Motor neuron (in vitro differentiated cells): ENCODE measurements around the gene UBA7. TPM values are rescaled to one million over a fixed set of nuclear protein-coding genes. Genes with fewer than 3 reads are reported as not detected.

ENCODE experiments used
- ATAC-seq, 8 experiments: fragments of 200-7000 bp; cut with Tn5 transposase; replicated peaks in 6 of 8; 2 replicates each; pipeline ENCODE4 v1.8.0; 2021; ENCODE audit warnings: mild to moderate bottlenecking in 8 of 8, moderate library complexity in 8 of 8
- H3K27ac ChIP-seq, 2 donors: fragments of 250-450 bp; sonication (Bioruptor Pico); 2 replicates each; pipeline ENCODE4 v1.9.0; 2021; ENCODE audit warnings: antibody characterized with exemption in 2 of 2, mild to moderate bottlenecking in 2 of 2, moderate library complexity in 1 of 2
- H3K4me1 ChIP-seq, 2 donors: fragments of 250-450 bp; sonication (Bioruptor Pico); replicated peaks in 1 of 2; 2 replicates each; pipeline ENCODE4 v1.6.1; 2021; ENCODE audit warnings: antibody characterized with exemption in 2 of 2, mild to moderate bottlenecking in 2 of 2, moderate library complexity in 1 of 2
- H3K4me3 ChIP-seq, 5 donors: fragments of 250-450 bp; sonication (Bioruptor Pico); 2 replicates each; pipeline ENCODE4 v1.9.0; 2021; ENCODE audit warnings: antibody characterized with exemption in 5 of 5, mild to moderate bottlenecking in 5 of 5, moderate library complexity in 4 of 5
- WGBS, 10 experiments: fragments of 450-650 bp; shearing (Covaris generic); methylation state at CpG; one replicate each; pipeline ENCODE4 v1.0.0; 2022; 5-methylcytosine and 5-hydroxymethylcytosine counted together
- in situ Hi-C, 9 experiments: fragments of 400-800 bp; cut with MboI; loops; one replicate each; pipeline ENCODE4 v1.15.0; 2021; ENCODE audit warnings: low sequenced_read_pairs in 9 of 9, low pct_unique_long_range_greater_than_20kb in 2 of 9; ENCODE audit not compliant: unreplicated experiment in 9 of 9
- total RNA-seq, 8 experiments: library from RNA; unstranded; fragments of 300-600 nt; gene quantifications; 2 replicates each; pipeline versions ENCODE4 v1.2.3 to v1.2.4, GENCODE V29; 2022

The UBA7 gene
- total RNA-seq, 8 experiments from 2014 or later = 0.96 to 46.3 (median 11.0) TPM

DNA sequence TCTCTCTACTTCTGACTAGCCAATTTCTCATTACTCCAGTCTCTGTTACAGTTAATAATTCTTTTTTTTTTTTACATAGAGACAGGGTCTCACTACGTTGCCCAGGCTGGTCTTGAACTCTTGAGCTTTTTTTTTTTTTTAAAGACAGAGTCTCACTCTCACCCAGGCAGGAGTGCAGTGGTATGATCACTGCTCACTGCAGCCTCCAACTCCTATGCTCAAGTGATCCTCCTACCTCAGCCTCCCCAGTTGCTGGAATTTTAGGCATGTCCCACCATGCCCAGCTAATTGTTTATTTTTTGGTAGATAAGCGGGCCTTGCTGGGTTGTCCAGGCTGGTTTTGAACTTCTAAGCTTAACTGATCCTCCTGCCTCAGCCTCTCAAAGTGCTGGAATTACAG is 41.0 kb downstream of the UBA7 start:
- 57 to 100% (median 100%) methylated on average over 1 to 2 of the region's 2 CpGs; no CpG with 5 or more reads in 1 of the 10 experiments for WGBS, 10 experiments
- Histone ChIP-seq H3K27ac (no peak overlapping the region), H3K4me1 (no peaks in the 10 kb centered on the region), H3K4me3 (no peak overlapping the region)
- in situ Hi-C loops = no loop called here
- no peak for ATAC-seq

DNA sequence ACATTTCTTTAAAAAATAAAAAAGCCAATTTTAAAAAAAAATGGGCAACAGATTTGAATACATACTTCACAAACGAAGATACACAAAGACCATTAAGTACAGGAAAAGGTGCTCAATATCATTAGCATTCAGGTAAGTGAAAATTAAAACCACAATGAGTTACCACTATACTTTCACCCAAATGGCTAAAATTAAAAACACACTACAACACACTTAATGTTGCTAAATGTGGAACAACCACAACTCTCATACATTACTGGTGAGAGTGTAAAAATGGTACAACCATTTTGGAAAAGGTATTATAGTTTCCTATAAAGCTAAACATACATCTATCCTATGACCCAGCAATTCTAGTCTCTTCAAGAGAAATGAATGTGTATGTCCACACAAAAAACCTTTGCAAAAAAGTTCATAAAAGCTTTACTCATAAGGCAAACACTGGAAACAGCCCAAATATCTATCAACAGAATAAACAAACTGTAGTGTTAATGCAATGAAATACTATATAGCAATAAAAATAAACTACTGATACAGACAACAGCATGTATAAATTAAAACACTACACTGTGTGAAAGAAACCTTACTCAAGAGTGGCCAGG is 42.3 kb downstream of the UBA7 start:
- WGBS, 10 experiments = 33 to 100% (median 94%) methylated on average over 1 of the region's 1 CpG; no CpG with 5 or more reads in 1 of the 10 experiments
- in situ Hi-C loops = no loop called here

DNA sequence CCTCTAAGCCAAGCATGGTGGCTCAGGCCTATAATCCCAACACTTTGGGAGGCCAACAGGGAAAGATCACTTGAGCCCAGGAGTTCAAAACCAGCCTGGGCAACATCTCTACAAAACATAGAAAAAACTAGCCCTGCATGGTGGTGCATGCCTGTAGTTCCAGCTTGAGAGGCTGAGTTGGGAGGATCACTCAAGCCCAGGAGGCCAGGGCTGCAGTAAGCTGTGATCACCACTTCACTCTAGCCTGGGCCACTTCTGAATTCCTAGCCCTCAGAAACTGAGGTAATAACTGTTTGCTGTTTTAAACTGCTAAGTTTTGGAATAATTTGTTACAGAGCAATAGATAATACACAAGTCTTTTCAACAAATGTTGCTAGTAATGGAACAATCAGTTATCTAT is 43.8 kb downstream of the UBA7 start:
- in situ Hi-C loops = no loop called here
- Histone ChIP-seq H3K4me3 (no peak overlapping the region), H3K27ac (no peak overlapping the region), H3K4me1 (no peaks in the 10 kb centered on the region)
- ATAC-seq = no peak

More for the DNA sequence above, 42.3 kb downstream of the UBA7 start:
- H3K4me1 ChIP-seq = no peaks in the 10 kb centered on the region
- no peak for ATAC-seq
- no peak overlapping the region for H3K27ac ChIP-seq
- no peak overlapping the region for H3K4me3 ChIP-seq

DNA sequence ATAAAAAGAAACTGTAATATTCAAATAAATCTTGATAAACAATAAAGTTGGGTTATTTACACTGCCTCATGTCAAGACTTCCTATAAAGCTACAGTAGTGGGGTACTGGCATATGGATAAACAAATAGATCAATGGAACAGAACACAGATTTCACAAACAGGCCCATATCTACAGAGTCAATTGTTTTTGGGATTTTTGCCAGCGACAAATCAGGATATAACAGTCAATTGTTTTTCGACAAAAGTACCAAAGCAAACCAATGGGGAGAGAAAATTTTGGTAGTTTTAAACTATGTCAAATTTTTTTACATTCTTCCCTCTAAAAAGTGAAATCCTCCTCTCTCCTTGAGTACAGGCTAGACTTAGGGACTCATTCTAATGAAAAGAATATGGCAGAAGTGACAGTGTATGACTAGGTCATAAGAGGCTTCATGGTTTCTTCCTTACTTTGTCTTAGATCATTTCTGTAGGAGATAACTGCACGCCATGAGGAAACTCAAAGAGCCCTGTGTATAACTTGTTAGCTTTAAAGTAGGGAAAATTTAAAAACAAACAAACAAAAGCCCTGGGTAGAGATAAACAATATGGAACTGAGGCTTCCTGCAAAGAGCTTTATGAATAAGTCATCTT is 44.4 kb downstream of the UBA7 start:
- no peak for ATAC-seq
- 73 to 100% (median 95%) methylated on average over 1 to 3 of the region's 3 CpGs for WGBS, 10 experiments
- Histone ChIP-seq H3K4me3 (no peak overlapping the region), H3K27ac (no peak overlapping the region), H3K4me1 (no peaks in the 10 kb centered on the region)
- in situ Hi-C loops = no loop called here

DNA sequence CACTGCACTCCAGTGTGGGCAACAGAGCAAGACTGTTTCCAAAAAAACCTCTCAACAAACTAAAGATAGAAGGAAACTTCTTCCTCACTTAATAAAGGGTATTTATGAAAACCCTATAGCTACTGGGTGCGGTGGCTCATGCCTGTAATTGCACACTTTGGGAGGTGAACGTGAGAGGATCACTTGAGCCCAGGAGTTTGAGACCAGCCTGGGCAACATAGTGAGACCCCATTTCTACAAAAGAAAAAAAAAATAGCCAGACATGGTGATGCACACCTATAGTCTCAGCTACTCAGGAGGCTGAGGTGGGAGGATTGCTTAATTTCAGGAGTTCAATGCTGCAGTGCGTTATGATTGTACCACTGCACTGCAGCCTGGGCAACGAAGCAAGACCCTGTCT is 49.8 kb downstream of the UBA7 start:
- no peak for ATAC-seq
- in situ Hi-C loops = no loop called here
- WGBS, 10 experiments = 86 to 100% (median 100%) methylated on average over 1 to 4 of the region's 4 CpGs; no CpG with 5 or more reads in 2 of the 10 experiments
- H3K27ac ChIP-seq = no peak overlapping the region
- no peak overlapping the region for H3K4me3 ChIP-seq
- no peaks in the 10 kb centered on the region for H3K4me1 ChIP-seq

DNA sequence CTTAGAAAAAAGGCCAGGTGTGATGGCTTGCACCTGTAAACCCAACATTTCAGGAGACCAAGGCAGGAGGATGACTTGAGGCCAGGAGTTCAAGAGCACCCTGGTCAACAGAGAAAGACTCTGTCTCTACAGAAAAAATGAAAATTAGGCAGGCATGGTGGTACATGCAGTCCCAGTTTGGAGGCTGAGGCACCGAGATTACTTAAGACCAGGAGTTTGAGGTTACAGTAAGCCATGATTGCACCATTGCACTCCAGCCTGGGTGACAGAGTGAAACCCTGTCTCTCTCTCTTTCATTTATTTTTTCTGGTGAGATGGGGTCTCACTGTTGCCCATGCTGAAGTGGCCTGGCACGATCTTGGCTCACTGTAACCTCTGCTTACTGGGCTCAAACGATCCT is 52.1 kb downstream of the UBA7 start:
- ATAC-seq = no peak
- H3K27ac ChIP-seq = no peak overlapping the region
- H3K4me3 ChIP-seq = no peak overlapping the region
- WGBS, 10 experiments = 67 to 100% (median 96%) methylated on average over 1 to 3 of the region's 3 CpGs
- in situ Hi-C loops = no loop called here
- H3K4me1 ChIP-seq = no peaks in the 10 kb centered on the region

DNA sequence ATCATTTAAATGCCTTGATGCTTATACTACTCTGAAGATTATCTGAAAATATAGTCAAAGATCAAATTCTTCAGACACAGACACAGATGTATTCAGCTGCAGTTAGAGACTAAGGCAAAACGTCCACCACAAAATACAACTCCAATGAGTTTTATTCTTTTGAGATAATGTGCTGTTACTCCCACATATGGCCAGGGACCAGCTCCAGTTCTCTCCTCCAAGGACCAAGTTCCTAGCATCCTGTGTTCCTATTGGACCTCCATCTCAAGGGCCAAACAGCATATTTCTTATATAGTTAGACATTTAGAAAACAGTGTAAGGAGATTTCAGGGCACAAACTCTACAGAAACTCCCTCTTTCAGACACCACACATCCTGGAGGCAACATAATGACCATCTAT is 54.5 kb downstream of the UBA7 start:
- no peaks in the 10 kb centered on the region for H3K4me1 ChIP-seq
- no peak overlapping the region for H3K27ac ChIP-seq
- no peak for ATAC-seq
- WGBS, 10 experiments = 0 to 86% (median 40%) methylated on average over 1 of the region's 1 CpG; no CpG with 5 or more reads in 1 of the 10 experiments
- in situ Hi-C loops = no loop called here
- H3K4me3 ChIP-seq = no peak overlapping the region

DNA sequence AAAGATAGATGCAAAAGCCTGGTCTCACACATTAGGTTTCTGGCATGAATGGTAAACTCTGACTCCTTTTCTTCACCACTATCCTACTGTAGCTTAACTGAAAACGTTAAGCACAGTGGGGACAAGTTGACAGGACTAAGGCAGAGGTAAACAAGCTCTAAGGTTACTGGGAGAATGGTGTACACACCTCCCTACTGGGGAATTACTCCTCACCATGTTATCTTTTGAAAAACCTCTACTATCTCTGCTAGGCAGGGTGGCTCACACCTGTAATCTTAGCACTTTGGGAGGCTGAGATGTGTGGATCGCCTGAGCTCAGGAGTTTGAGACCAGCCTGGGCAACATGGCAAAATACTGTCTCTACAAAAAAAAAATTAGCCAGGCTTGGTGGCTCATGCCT is 56.6 kb downstream of the UBA7 start:
- Histone ChIP-seq H3K27ac (no peak overlapping the region), H3K4me3 (no peak overlapping the region), H3K4me1 (no peaks in the 10 kb centered on the region)
- in situ Hi-C loops = no loop called here
- no peak for ATAC-seq
- WGBS, 10 experiments = 63 to 100% (median 93%) methylated on average over 1 to 2 of the region's 2 CpGs; no CpG with 5 or more reads in 4 of the 10 experiments

DNA sequence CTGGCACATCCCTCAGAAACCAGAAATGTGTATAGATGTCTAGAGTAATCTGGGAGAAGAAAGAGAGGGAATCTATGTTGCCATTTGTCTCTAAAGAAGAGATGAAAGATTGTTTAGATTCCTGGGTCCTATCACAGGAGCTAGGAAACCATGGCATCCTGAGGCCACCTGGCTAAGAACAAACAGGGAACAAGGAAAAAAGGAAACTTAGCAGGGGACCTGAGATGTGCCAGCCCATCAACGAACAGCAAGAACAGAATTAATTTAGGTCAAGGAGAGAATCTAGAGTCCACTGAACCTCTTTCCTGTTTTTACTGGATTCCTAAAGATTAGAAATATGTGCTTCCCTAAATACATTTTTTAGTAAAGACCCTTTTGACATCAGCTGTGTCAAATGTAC is 57.7 kb downstream of the UBA7 start:
- H3K4me3 ChIP-seq = no peak overlapping the region
- H3K27ac ChIP-seq = no peak overlapping the region
- no peaks in the 10 kb centered on the region for H3K4me1 ChIP-seq
- no peak for ATAC-seq
- WGBS, 10 experiments = 57 to 100% (median 89%) methylated on average over 1 of the region's 1 CpG; no CpG with 5 or more reads in 7 of the 10 experiments
- in situ Hi-C loops = no loop called here

Other genes with a start within 250 kb of the UBA7 start
- 100 to 1,000 TPM in 3 of 8 experiments, 10 to 100 TPM in 5; 52.8 to 143 (median 75.2) TPM for gene APEH, start 139.6 kb downstream of the UBA7 start, total RNA-seq
- gene MST1, start 124.5 kb downstream of the UBA7 start, total RNA-seq = 10 to 100 TPM in 7 of 8 experiments, 1 to 10 TPM in 1; 7.7 to 59.9 (median 26.0) TPM
- gene RNF123, start 124.4 kb downstream of the UBA7 start, total RNA-seq = 10 to 100 TPM; 10.9 to 41.8 (median 16.2) TPM
- gene AMIGO3, start 94.3 kb downstream of the UBA7 start, total RNA-seq = 1 to 10 TPM in 6 of 8 experiments, under 1 TPM in 1, not detected in 1; 0.82 to 3.8 (median 2.3) TPM
- gene GMPPB, start 90.0 kb downstream of the UBA7 start, total RNA-seq = 10 to 100 TPM; 11.4 to 21.3 (median 16.2) TPM
- gene IP6K1, start 27.4 kb downstream of the UBA7 start, total RNA-seq = 10 to 100 TPM; 25.2 to 43.5 (median 29.7) TPM
- gene CDHR4, start 14.1 kb downstream of the UBA7 start, total RNA-seq = under 1 TPM in 3 of 8 experiments, not detected in 5; 0.14 to 0.71 (median 0.57) TPM
- 1 to 10 TPM in 7 of 8 experiments, under 1 TPM in 1; 0.81 to 3.5 (median 2.3) TPM for gene INKA1, start 10.7 kb downstream of the UBA7 start, total RNA-seq
- 10 to 100 TPM in 2 of 8 experiments, 1 to 10 TPM in 5, under 1 TPM in 1; 0.66 to 15.3 (median 3.7) TPM for gene TRAIP, start 42.6 kb upstream of the UBA7 start, total RNA-seq
- 10 to 100 TPM in 5 of 8 experiments, 1 to 10 TPM in 2, under 1 TPM in 1; 0.20 to 85.3 (median 24.5) TPM for gene CAMKV, start 56.0 kb upstream of the UBA7 start, total RNA-seq
- gene MST1R, start 89.9 kb upstream of the UBA7 start, total RNA-seq = 1 to 10 TPM in 2 of 8 experiments, under 1 TPM in 6; 0.27 to 1.3 (median 0.56) TPM
- gene MON1A, start 115.9 kb upstream of the UBA7 start, total RNA-seq = 10 to 100 TPM in 6 of 8 experiments, 1 to 10 TPM in 2; 9.1 to 12.4 (median 11.6) TPM
- 100 to 1,000 TPM in 2 of 8 experiments, 10 to 100 TPM in 6; 52.4 to 193 (median 65.5) TPM for gene RBM6, start 126.2 kb upstream of the UBA7 start, total RNA-seq